H9 (cell line): ENCODE results near the gene INPP5J. TPM values are rescaled to one million over a fixed set of nuclear protein-coding genes. Genes with fewer than 3 reads are reported as not detected.

Experiments used
- DNase-seq: peaks from one replicate; pipeline ENCODE4 v3.0.0-alpha.2; 2017
- H2AFZ ChIP-seq: one replicate; pipeline ENCODE4 v1.6.1; 2013; ENCODE audit warnings: mild to moderate bottlenecking, low read length, control low read depth, moderate library complexity
- H2AK5ac ChIP-seq: 2 replicates; pipeline ENCODE4 v1.6.1; 2013; ENCODE audit warnings: low read length, control low read depth, mixed read lengths; ENCODE audit not compliant: insufficient read length
- H2BK120ac ChIP-seq: one replicate; pipeline ENCODE4 v1.6.1; 2013; ENCODE audit warnings: low read depth, mild to moderate bottlenecking, low read length, control low read depth, inconsistent platforms; ENCODE audit not compliant: poor library complexity, severe bottlenecking
- H2BK12ac ChIP-seq: 2 replicates; pipeline ENCODE4 v1.6.1; 2013; ENCODE audit warnings: low read length, control low read depth, mixed read lengths, low read depth; ENCODE audit not compliant: insufficient read length
- H2BK15ac ChIP-seq: 2 replicates; pipeline ENCODE4 v1.6.1; 2013; ENCODE audit warnings: low read depth, low read length, control low read depth
- H2BK20ac ChIP-seq: one replicate; pipeline ENCODE4 v1.6.1; 2013; ENCODE audit warnings: low read depth, mild to moderate bottlenecking, low read length, control low read depth, inconsistent platforms; ENCODE audit not compliant: poor library complexity, severe bottlenecking
- H2BK5ac ChIP-seq: 2 replicates; pipeline ENCODE4 v1.6.1; 2013; ENCODE audit warnings: low read length, control low read depth, mixed read lengths; ENCODE audit not compliant: insufficient read length
- H3K14ac ChIP-seq: 2 replicates; pipeline ENCODE4 v1.6.1; 2013; ENCODE audit warnings: low read length, control low read depth; ENCODE audit not compliant: insufficient read depth
- H3K18ac ChIP-seq: 2 replicates; pipeline ENCODE4 v1.6.1; 2013; ENCODE audit warnings: low read depth, mild to moderate bottlenecking, mixed read lengths, low read length, control low read depth; ENCODE audit not compliant: insufficient read length
- H3K23ac ChIP-seq: 2 replicates; pipeline ENCODE4 v1.6.1; 2013; ENCODE audit warnings: low read length, control low read depth, mixed read lengths, low read depth; ENCODE audit not compliant: insufficient read length
- H3K23me2 ChIP-seq: 2 replicates; pipeline ENCODE4 v1.6.1; 2013; ENCODE audit warnings: low read depth, mild to moderate bottlenecking, mixed read lengths, low read length, control low read depth; ENCODE audit not compliant: insufficient read length, poor library complexity, severe bottlenecking
- H3K27ac ChIP-seq: 2 replicates; pipeline ENCODE4 v1.5.1; 2013; ENCODE audit warnings: low read length, control low read depth, mixed read lengths, low read depth; ENCODE audit not compliant: insufficient read length
- H3K27me3 ChIP-seq: 2 replicates; pipeline ENCODE4 v1.6.1; 2013; ENCODE audit warnings: low read length, control low read depth, inconsistent platforms; ENCODE audit not compliant: insufficient read depth
- H3K4ac ChIP-seq: 2 replicates; pipeline ENCODE4 v1.6.1; 2013; ENCODE audit warnings: low read depth, mild to moderate bottlenecking, control low read depth, inconsistent platforms, low read length, moderate library complexity
- H3K4me1 ChIP-seq: 2 replicates; pipeline ENCODE4 v1.6.1; 2013; ENCODE audit warnings: low read length, control low read depth, inconsistent platforms; ENCODE audit not compliant: insufficient read depth
- H3K4me2 ChIP-seq: 2 replicates; pipeline ENCODE4 v1.6.1; 2013; ENCODE audit warnings: low read length, control low read depth, mixed read lengths; ENCODE audit not compliant: insufficient read length, insufficient read depth
- H3K56ac ChIP-seq: 2 replicates; pipeline ENCODE4 v1.6.1; 2013; ENCODE audit warnings: low read depth, mild to moderate bottlenecking, mixed read lengths, low read length, control low read depth; ENCODE audit not compliant: insufficient read length
- H3K79me1 ChIP-seq: 2 replicates; pipeline ENCODE4 v1.6.1; 2013; ENCODE audit warnings: low read depth, mild to moderate bottlenecking, moderate library complexity, low read length, control low read depth, inconsistent platforms; ENCODE audit not compliant: insufficient read depth, poor library complexity, severe bottlenecking
- H3K79me2 ChIP-seq: 2 replicates; pipeline ENCODE4 v1.6.1; 2013; ENCODE audit warnings: low read length, control low read depth, inconsistent platforms; ENCODE audit not compliant: insufficient read depth
- H3K9ac ChIP-seq: 2 replicates; pipeline ENCODE4 v1.6.1; 2013; ENCODE audit warnings: low read length, control low read depth, mixed read lengths; ENCODE audit not compliant: insufficient read length; ENCODE audit errors: extremely low read depth
- H3K9me3 ChIP-seq: one replicate; pipeline ENCODE4 v1.6.1; 2013; ENCODE audit warnings: low read depth, low read length, inconsistent platforms; ENCODE audit not compliant: control insufficient read depth
- H3T11ph ChIP-seq: one replicate; pipeline ENCODE4 v1.6.1; 2013; ENCODE audit warnings: mild to moderate bottlenecking, low read length, control low read depth, inconsistent platforms
- H4K20me1 ChIP-seq: one replicate; pipeline ENCODE4 v1.6.1; 2013; ENCODE audit not compliant: control insufficient read depth, insufficient read length, insufficient read depth
- H4K5ac ChIP-seq: 2 replicates; pipeline ENCODE4 v1.6.1; 2013; ENCODE audit warnings: low read depth, mild to moderate bottlenecking, mixed read lengths, low read length, control low read depth; ENCODE audit not compliant: insufficient read length
- H4K8ac ChIP-seq: replicated peaks from 2 replicates; pipeline ENCODE4 v1.6.1; 2013; ENCODE audit warnings: low read length, control low read depth, mixed read lengths, low read depth; ENCODE audit not compliant: insufficient read length
- H4K91ac ChIP-seq: 2 replicates; pipeline ENCODE4 v1.6.1; 2013; ENCODE audit warnings: low read depth, mild to moderate bottlenecking, moderate library complexity, mixed read lengths, low read length, control low read depth; ENCODE audit not compliant: insufficient read length
- H3K27ac Mint-ChIP-seq, 3 experiments: 2 replicates in 2 of 3; 3 replicates in 1 of 3; pipeline ENCODE4 v1.8.0; 2020 to 2021; ENCODE audit warnings: mixed read lengths in 3 of 3, mild to moderate bottlenecking in 1 of 3, moderate library complexity in 1 of 3
- H3K27me3 Mint-ChIP-seq: 2 replicates; pipeline ENCODE4 v1.8.0; 2021; ENCODE audit warnings: low read depth, mild to moderate bottlenecking, moderate library complexity, mixed read lengths
- H3K36me3 Mint-ChIP-seq, 3 experiments: 2 replicates in 2 of 3; 3 replicates in 1 of 3; pipeline ENCODE4 v1.8.0; 2020 to 2021; ENCODE audit warnings: low read depth in 3 of 3, mixed read lengths in 3 of 3; ENCODE audit not compliant: insufficient read depth in 1 of 3
- H3K4me1 Mint-ChIP-seq, 2 experiments: 2 replicates each; pipeline ENCODE4 v1.8.0; 2020; ENCODE audit warnings: mixed read lengths in 2 of 2
- H3K4me3 Mint-ChIP-seq, 2 experiments: 2 replicates in 1 of 2; 3 replicates in 1 of 2; pipeline ENCODE4 v1.8.0; 2020 to 2021; ENCODE audit warnings: mild to moderate bottlenecking in 2 of 2, mixed read lengths in 2 of 2, moderate library complexity in 1 of 2
- H3K9me3 Mint-ChIP-seq, 2 experiments: 2 replicates in 1 of 2; 3 replicates in 1 of 2; pipeline ENCODE4 v1.8.0; 2020; ENCODE audit warnings: mild to moderate bottlenecking in 2 of 2, mixed read lengths in 2 of 2, moderate library complexity in 1 of 2
- CTCF ChIP-seq: fragments of 200-600 bp; sonication (generic); conservative IDR thresholded peaks from 3 replicates; pipeline ENCODE4 v1.8.0; 2021; ENCODE audit warnings: antibody characterized with exemption, mild to moderate bottlenecking
- WGBS: extraction: QIAGEN DNeasy Blood & Tissue Kit; methylation state at CpG from one replicate; pipeline ENCODE4 v1.1.7; 2013; ENCODE audit warnings: missing lambda C conversion rate, low lambda C conversion rate, mixed read lengths; ENCODE audit not compliant: insufficient read length; ENCODE audit errors: extremely low coverage; 5-methylcytosine and 5-hydroxymethylcytosine counted together
- total RNA-seq: library from RNA; stranded (reverse); gene quantifications from 2 replicates; pipeline ENCODE4 v1.2.1, GENCODE V29; 2021

The INPP5J gene
- total RNA-seq, 1 experiment from 2014 or later = 4.9 TPM

- Histone ChIP-seq H3K23ac (no peak overlapping the region), H2AK5ac (no peak overlapping the region), H4K8ac (no peak overlapping the region), H3K4ac (no peak overlapping the region), H3K56ac (no peak overlapping the region), H2BK12ac (no peak overlapping the region), H3K27me3 (no peaks in the 10 kb centered on the region), H3K79me1 (peaks cover 3% of the 10 kb centered on the region), H3K4me1 (no peaks in the 10 kb centered on the region), H2BK120ac (no peak overlapping the region), H3K4me2 (no peak overlapping the region), H2BK5ac (no peak overlapping the region), H3K9ac (no peak overlapping the region), H2BK20ac (no peak overlapping the region), H3K9me3 (no peaks in the 10 kb centered on the region), H4K91ac (no peak overlapping the region), H4K5ac (no peak overlapping the region), H3K23me2 (no peaks in the 10 kb centered on the region), H2AFZ (no peak overlapping the region), H2BK15ac (no peak overlapping the region), H3K79me2 (no peaks in the 10 kb centered on the region), H3K18ac (no peak overlapping the region), H4K20me1 (no peaks in the 10 kb centered on the region), H3K27ac (no peak overlapping the region), H3T11ph (no peak overlapping the region), H3K14ac (no peak overlapping the region)
- DNase-seq = no peak
- WGBS = no CpG with 5 or more reads among the region's 5 CpGs
- H3K4me3 Mint-ChIP-seq = no peak overlapping the region
- TF ChIP-seq CTCF = no peak
- H3K36me3 Mint-ChIP-seq = peaks cover 2 to 4% (median 2%) of the 10 kb centered on the region in 3 experiments; a peak in 3 of 7 replicates
- peaks cover 4 to 5% of the 10 kb centered on the region in 2 experiments; a peak in 2 of 4 replicates for H3K4me1 Mint-ChIP-seq
- H3K27ac Mint-ChIP-seq = no peak overlapping the region
- no peaks in the 10 kb centered on the region for H3K27me3 Mint-ChIP-seq
- H3K9me3 Mint-ChIP-seq = no peaks in the 10 kb centered on the region
Measured at GRCh38 chr22:31173386-31174145, 50.8 kb downstream of the INPP5J start.
